T-helper 1 cell (primary cell): ENCODE results near the gene GPBP1.
"Not testable (repeated sequence)": the region's sequence is repeated elsewhere in the genome, so short reads cannot be mapped to it uniquely, and the experiment has no call there.

Source experiments
- DNase-seq, 5 donors: peaks; one replicate each; pipeline ENCODE4 v3.0.0-alpha.2; 2012 to 2020
- total RNA-seq, 4 donors: gene quantifications; one replicate each; lab custom pipeline; 2026; lab: John Stamatoyannopoulos, UW

The GPBP1 gene
- 215 to 292 (median 225) reads per million in 4 donors for total RNA-seq

GRCh38 chr5:57173319-57174127, at the start of gene GPBP1:
Gene GPBP1, plus strand, starts transcription at chr5:57174059. Its CDS starts 40,072 bp downstream, at chr5:57214131.
- DNase-seq = peak; percentile 97 to 99 (median 98)

GRCh38 chr5:57128325-57128724, 45.5 kb upstream of the GPBP1 start:
- DNase-seq = no peak

GRCh38 chr5:57133574-57133973, 40.3 kb upstream of the GPBP1 start:
- DNase-seq = no peak

GRCh38 chr5:57137401-57137800, 36.5 kb upstream of the GPBP1 start:
- DNase-seq = no peak

DNA sequence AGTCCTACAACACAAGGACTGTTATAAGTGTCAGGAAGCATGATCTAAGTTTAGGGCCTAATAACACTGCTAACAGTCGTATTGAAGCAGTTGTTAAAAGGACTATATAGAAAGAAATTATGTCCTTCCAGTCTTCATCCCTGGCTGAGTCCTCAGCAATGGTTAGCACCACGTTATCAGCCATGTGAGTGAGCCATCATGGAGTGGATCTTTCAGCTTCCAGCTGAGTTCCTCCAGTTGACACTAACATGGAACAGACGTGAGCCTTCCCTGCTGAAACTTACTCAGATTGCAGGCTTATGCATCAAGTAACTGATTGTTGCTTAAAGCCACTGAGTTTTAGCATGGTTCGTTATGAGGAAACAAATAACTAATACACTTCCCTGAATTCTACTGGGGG, 21.5 kb upstream of the GPBP1 start:
- DNase-seq = no peak

GRCh38 chr5:57155033-57155432, 18.8 kb upstream of the GPBP1 start:
- no peak for DNase-seq

- DNase-seq = no peak
Measured at GRCh38 chr5:57157131-57157530, 16.7 kb upstream of the GPBP1 start.

- DNase-seq = no peak
Measured at GRCh38 chr5:57157666-57158065, 16.2 kb upstream of the GPBP1 start.

DNA sequence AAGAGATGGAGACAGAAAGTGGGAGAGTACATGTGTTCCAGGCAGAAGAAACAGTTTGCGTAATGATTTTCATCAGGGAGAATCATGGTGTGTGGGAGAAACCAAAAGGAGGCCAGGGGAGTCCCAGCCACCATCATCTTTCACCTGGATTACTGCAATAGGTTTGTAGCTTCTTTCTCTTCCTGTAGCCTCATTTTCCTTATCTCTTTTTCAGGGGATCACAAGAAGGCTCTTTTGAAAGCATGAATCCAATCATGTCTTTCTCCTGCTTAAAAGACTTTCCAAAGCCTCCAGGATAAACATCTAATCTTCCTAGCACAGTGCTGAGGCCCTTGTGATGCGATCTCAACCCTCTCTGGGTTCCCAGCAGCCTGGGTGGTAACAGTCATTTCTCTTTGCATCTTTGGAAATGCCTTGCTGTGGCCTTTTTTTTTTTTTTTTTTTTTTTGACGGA, 10.3 kb upstream of the GPBP1 start:
- DNase-seq = no peak

DNA sequence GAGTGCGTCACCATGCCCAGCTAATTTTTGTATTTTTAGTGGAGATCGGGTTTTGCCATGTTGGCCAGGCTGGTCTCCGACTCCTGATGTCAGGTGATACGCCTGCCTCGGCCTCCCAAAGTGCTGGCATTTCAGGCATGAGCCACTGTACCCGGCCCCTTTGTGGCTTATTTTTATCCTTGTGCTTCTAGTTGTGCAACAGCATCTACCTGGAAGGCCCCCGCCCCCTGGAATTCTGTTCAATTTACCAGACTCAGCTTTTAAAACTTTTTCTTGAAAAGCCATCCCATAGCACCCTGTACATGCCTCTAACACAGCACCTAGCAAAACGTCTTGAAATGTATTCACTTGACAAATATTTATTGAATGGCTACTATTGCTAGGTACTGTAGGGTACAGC, 9.7 kb upstream of the GPBP1 start:
- DNase-seq = no peak

GRCh38 chr5:57165171-57165570, 8.7 kb upstream of the GPBP1 start:
- not testable (repeated sequence) for DNase-seq

- peak in 1 of 5 donors; percentile 13 for DNase-seq
Measured at GRCh38 chr5:57166276-57166675, 7.6 kb upstream of the GPBP1 start.

DNA sequence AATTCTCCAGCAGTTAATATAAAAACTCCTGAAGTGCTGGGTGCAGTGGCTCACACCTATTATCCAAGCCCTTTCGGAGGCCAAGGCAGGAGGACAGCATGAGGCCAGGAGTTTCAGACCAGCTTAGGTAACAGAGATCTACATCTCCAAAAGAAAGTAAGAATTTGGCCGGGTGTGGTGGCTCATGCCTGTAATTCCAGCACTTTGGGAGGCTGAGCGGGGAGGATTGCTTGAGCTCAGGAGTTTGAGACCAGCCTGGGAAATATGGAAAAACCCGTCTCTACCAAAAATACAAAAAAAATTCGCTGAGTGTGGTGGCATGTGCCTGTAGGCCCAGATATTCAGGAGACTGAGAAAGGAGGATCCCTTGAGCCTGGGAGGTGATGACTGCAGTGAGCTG, 6.7 kb upstream of the GPBP1 start:
- no peak for DNase-seq

GRCh38 chr5:57170116-57170515, 3.7 kb upstream of the GPBP1 start:
- DNase-seq = not testable (repeated sequence)

GRCh38 chr5:57171816-57172465, 1.9 kb upstream of the GPBP1 start:
- DNase-seq = no peak

DNA sequence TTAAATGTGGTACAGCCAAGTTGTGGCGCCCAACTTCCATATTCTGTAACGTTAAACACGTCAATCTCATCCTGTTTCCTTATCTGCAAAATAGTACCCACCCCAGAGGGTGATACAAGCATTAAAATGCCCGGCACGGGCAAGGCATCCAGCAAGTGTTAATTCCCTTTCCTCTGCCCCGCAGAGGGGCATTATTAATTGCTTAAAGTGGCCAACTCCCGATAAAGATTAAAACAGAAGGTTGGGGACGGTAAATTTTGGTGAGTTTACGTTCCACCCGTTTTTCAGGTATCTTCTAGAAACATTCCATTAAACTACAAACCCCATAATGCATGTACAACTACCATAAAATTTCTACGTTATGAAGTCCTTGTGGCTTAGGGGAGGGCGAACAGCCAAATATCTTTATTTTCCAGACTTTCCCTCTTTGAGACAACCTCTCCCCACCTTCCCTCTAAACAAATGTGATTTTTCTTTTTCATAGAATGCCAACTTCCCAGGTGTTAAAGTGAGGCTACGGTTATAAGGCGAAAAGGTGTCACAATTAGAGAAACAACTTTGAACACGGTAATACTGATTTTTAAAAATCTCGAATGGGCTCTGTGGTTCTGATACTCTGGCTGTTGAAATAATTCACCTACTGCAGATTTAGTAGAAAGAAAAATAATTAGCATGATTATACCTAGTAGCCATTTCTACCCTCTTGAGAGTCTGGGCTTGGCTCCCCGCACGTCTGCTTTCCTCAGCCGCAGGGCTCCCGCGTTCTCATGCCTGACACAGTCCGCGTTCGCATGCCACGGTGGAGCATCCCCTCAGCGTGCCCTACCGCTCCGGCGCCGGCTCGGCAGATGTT, 1.2 kb upstream of the GPBP1 start:
- DNase-seq = peak in 2 of 5 donors; percentile 18 to 26

GRCh38 chr5:57174128-57174889, 450 bp downstream of the GPBP1 start:
- DNase-seq = peak in 3 of 5 donors; percentile 27 to 47 (median 38)

DNA sequence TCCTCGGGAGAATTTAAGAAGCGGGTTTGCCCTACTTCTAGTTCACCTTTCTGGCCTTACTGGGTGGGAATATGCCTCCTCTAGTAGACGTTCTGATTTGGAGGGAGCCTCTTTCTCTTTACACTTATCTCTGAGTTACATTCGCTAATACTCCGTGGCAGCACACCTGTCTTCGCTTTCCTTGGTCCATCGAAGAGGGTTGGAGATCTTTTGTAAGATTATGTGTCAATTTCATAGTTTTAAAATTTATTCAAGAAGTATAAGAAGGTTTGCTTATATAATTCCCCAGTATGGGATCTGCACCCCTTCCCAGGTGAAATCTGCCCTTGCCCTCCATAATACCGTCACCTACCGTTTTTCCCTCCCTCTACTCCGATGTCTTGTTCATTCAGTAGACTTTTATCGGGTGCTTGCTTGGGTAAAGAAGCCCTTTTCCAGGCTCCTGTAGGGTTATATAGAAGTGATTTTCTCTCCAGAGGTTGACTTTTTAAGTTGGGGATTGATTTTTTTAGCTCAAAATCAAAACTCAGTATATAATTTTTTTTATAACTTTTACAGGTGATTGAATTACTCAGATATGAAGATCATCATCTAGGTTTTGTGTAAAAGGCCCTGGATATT, 1.1 kb downstream of the GPBP1 start:
- no peak for DNase-seq

DNA sequence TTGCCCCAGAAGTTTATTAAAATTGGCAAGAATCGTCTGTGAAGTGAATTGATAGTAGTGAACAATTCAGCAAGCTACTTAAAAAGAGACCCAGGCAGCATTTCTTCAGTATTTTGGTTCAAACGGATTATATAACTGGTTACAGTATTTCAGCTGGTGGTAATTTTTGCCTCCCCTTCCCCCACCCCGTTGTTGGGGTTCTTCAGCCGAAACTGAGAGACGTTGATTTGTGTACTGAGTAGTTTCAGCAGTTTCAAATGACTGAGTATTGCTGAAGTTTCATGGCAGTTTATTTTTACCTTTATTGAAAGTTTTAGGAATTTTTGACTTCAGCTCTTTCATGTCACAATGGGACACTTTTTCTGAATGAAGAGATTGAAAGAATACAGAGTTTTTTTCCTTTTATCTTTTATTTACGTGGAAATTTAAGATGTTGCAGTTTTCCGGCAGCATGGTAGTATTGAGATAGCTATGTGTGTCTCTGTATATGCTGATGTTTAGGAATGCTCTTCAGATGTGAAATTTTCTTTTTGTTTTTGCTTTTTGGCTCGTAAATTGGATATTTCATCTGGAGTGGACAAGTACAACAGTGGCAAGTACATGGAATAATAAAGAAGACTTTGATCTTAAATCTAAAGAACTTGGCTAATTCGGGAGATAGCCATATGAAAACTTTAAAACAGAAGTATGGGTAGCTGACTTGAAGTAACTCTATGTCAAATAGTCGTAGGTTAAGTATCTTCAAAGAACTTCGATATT, 1.9 kb downstream of the GPBP1 start:
- peak in 2 of 5 donors; percentile 28 to 53 for DNase-seq

- peak in 1 of 5 donors; percentile 44 for DNase-seq
Measured at GRCh38 chr5:57176350-57176857, 2.5 kb downstream of the GPBP1 start.
